ENCODE data around the gene ARMC5.
A peak's percentile ranks its signal among the peaks of the same experiment; 100 is the strongest.

ARMC5 gene

GRCh38 chr16:31461201-31461920, 2.1 kb downstream of the ARMC5 start:
- DNase-seq (ENCODE audit: low read depth) = no peak

GRCh38 chr16:31461921-31462804, 2.9 kb downstream of the ARMC5 start:
- no peak for DNase-seq (ENCODE audit: low read depth)

GRCh38 chr16:31464348-31464769, 5.1 kb downstream of the ARMC5 start:
- DNase-seq (ENCODE audit: low read depth) = no peak

GRCh38 chr16:31464781-31465260, 5.5 kb downstream of the ARMC5 start:
- DNase-seq (ENCODE audit: low read depth) = no peak

- DNase-seq (ENCODE audit: low read depth) = no peak
Observed at GRCh38 chr16:31465788-31466370, 6.6 kb downstream of the ARMC5 start.

- no peak for DNase-seq (ENCODE audit: low read depth)
Observed at GRCh38 chr16:31466381-31466841, 7.1 kb downstream of the ARMC5 start.

- DNase-seq (ENCODE audit: low read depth) = no peak
Observed at GRCh38 chr16:31467151-31467773, 8.0 kb downstream of the ARMC5 start.

- no peak for DNase-seq (ENCODE audit: low read depth)
Observed at GRCh38 chr16:31467858-31468257, 8.6 kb downstream of the ARMC5 start.

- DNase-seq (ENCODE audit: low read depth) = no peak
Observed at GRCh38 chr16:31470615-31471014, 11.3 kb downstream of the ARMC5 start.

- no peak for DNase-seq (ENCODE audit: low read depth)
Observed at GRCh38 chr16:31471241-31471874, 12.1 kb downstream of the ARMC5 start.

- DNase-seq (ENCODE audit: low read depth) = no peak
Observed at GRCh38 chr16:31471875-31472708, 12.8 kb downstream of the ARMC5 start, which contains the start of gene TGFB1I1. TGFB1I1 (plus strand) TSS chr16:31472152; CDS start chr16:31472189, 37 bp downstream.

- DNase-seq (ENCODE audit: low read depth) = no peak
Observed at GRCh38 chr16:31472709-31473203, 13.5 kb downstream of the ARMC5 start.

GRCh38 chr16:31473264-31473984, 14.1 kb downstream of the ARMC5 start:
- DNase-seq (ENCODE audit: low read depth) = no peak

- no peak for DNase-seq (ENCODE audit: low read depth)
Observed at GRCh38 chr16:31474173-31474714, 14.9 kb downstream of the ARMC5 start.

GRCh38 chr16:31474773-31475738, 15.8 kb downstream of the ARMC5 start:
- no peak for DNase-seq (ENCODE audit: low read depth)

- no peak for DNase-seq (ENCODE audit: low read depth)
Observed at GRCh38 chr16:31475946-31476302, 16.6 kb downstream of the ARMC5 start.

GRCh38 chr16:31476303-31477219, 17.3 kb downstream of the ARMC5 start:
- DNase-seq (ENCODE audit: low read depth) = peak; percentile 75
